ENCODE measurements around the gene SLC4A4. TPM values are rescaled to one million over a fixed set of nuclear protein-coding genes. Genes with fewer than 3 reads are reported as not detected.

Gene SLC4A4
- polyA plus RNA-seq, 1 of the 3 experiments (the other 2 are of a cell fraction), result not detected

DNA sequence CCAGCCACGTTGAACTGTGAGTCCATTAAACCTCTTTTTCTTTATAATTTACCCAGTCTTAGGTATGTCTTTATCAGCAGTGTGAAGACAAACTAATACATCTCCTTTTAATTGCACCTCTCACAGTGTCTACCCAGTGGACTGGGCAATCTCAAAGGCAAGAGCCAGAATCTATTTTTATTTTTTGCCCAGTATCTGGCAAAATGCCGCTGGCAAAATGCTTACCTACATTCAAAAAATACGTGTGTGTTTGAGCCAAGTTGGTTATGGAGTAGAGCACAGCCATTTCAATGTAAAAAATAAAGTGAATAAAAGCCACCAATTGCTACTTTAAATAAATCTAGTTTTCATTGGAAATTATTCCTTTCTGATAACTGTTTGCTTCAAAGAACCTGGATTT, 245.2 kb downstream of the SLC4A4 start:
- Histone ChIP-seq H2AFZ (ENCODE audit: low read depth) (no peak overlapping the region), H3K27ac (ENCODE audit: low read depth in 2 of 2, low read length in 1 of 2) (no peak overlapping the region), H4K20me1 (ENCODE audit: insufficient read depth) (no peaks in the 10 kb centered on the region), H3K27me3 (ENCODE audit: insufficient read depth) (no peaks in the 10 kb centered on the region), H3F3A (replicated peaks; ENCODE audit: insufficient read depth) (no peaks in the 10 kb centered on the region), H3K79me2 (ENCODE audit: insufficient read depth) (no peaks in the 10 kb centered on the region), H3K9me2 (no peaks in the 10 kb centered on the region; the same call in 1 of the 2 replicates), H3K9me3 (no peaks in the 10 kb centered on the region), H3K4me2 (no peak overlapping the region), H3K4me3 (ENCODE audit: low read depth in 2 of 2, low read length in 1 of 2) (no peak overlapping the region), H3K9ac (no peak overlapping the region), H3K4me1 (ENCODE audit: control insufficient read depth in 1 of 2, insufficient read depth in 2 of 2, low read depth in 1 of 2, low read length in 1 of 2) (no peaks in the 10 kb centered on the region), H3K36me3 (replicated peaks in 1 of 2; ENCODE audit: control insufficient read depth in 1 of 2, insufficient read depth in 2 of 2, low read length in 1 of 2) (no peaks in the 10 kb centered on the region)
- DNase-seq, result no peak
- ChIA-PET CTCF (no interaction called here), POLR2A (no interaction called here)
- 9% methylated on average over 3 of the region's 3 CpGs for whole genome bisulfite sequencing (ENCODE audit: low lambda C conversion rate)
- TF ChIP-seq CHD2 (IDR thresholded peaks at IDR 0.05; ENCODE audit: low read length, partially characterized antibody) (no peak), CTCF (IDR thresholded peaks at IDR 0.05) (no peak), FOSL2 (IDR thresholded peaks at IDR 0.05; ENCODE audit: borderline replicate concordance, low read depth) (no peak), RFX5 (IDR thresholded peaks at IDR 0.05; ENCODE audit: low read length) (no peak), MXI1 (IDR thresholded peaks at IDR 0.05; ENCODE audit: low read depth, low read length) (no peak), RXRA (IDR thresholded peaks at IDR 0.05; ENCODE audit: borderline replicate concordance, low read depth) (no peak), RCOR1 (IDR thresholded peaks at IDR 0.05; ENCODE audit: low read length) (no peak)

DNA sequence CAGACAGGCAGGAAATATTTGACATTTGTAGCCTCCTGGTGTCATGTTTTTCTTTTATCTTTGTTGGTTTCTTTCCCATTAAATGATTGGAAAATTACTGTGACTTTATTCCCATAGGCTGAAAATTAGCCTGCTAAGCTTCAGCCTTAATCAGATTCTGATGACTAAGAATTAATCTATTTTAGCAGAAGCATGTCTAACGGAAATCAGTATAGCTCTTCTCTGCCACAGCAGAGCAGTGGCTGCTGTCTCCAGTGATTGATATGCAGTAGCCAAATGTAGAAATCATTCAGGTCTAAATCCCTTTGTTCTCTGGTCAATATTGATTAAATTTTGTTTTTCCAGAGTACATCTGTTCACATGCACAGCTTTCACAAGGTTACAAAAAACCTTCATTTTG, 245.8 kb downstream of the SLC4A4 start:
- Histone ChIP-seq H4K20me1 (ENCODE audit: insufficient read depth) (no peaks in the 10 kb centered on the region), H3K4me1 (ENCODE audit: control insufficient read depth in 1 of 2, insufficient read depth in 2 of 2, low read depth in 1 of 2, low read length in 1 of 2) (no peaks in the 10 kb centered on the region), H3K27me3 (ENCODE audit: insufficient read depth) (no peaks in the 10 kb centered on the region), H3K9ac (no peak overlapping the region), H3K79me2 (ENCODE audit: insufficient read depth) (no peaks in the 10 kb centered on the region), H3K9me3 (no peaks in the 10 kb centered on the region), H3F3A (replicated peaks; ENCODE audit: insufficient read depth) (no peaks in the 10 kb centered on the region), H2AFZ (ENCODE audit: low read depth) (no peak overlapping the region), H3K4me3 (ENCODE audit: low read depth in 2 of 2, low read length in 1 of 2) (no peak overlapping the region), H3K4me2 (no peak overlapping the region), H3K9me2 (no peaks in the 10 kb centered on the region; the same call in 1 of the 2 replicates), H3K27ac (ENCODE audit: low read depth in 2 of 2, low read length in 1 of 2) (no peak overlapping the region), H3K36me3 (replicated peaks in 1 of 2; ENCODE audit: control insufficient read depth in 1 of 2, insufficient read depth in 2 of 2, low read length in 1 of 2) (no peaks in the 10 kb centered on the region)
- ChIA-PET CTCF (no interaction called here), POLR2A (no interaction called here)
- 11% methylated on average over 1 of the region's 1 CpG for WGBS (ENCODE audit: low lambda C conversion rate)
- TF ChIP-seq IRF3 (IDR thresholded peaks at IDR 0.05; ENCODE audit: low read depth, low read length) (no peak), USF2 (IDR thresholded peaks at IDR 0.05; ENCODE audit: borderline replicate concordance, low read depth, low read length) (no peak), RCOR1 (IDR thresholded peaks at IDR 0.05; ENCODE audit: low read length) (no peak), TAF1 (IDR thresholded peaks at IDR 0.05; ENCODE audit: borderline replicate concordance, low read depth, low read length) (no peak), NRF1 (IDR thresholded peaks at IDR 0.05; ENCODE audit: low read depth, low read length) (no peak), ZBTB33 (IDR thresholded peaks at IDR 0.05; ENCODE audit: borderline replicate concordance, low read depth) (no peak), MEF2A (IDR thresholded peaks at IDR 0.05; ENCODE audit: borderline replicate concordance, low read depth) (no peak), NFIC (IDR thresholded peaks at IDR 0.05; ENCODE audit: borderline replicate concordance) (no peak), MXI1 (IDR thresholded peaks at IDR 0.05; ENCODE audit: low read depth, low read length) (no peak), TCF12 (IDR thresholded peaks at IDR 0.05) (no peak), SIN3A (IDR thresholded peaks at IDR 0.05; ENCODE audit: borderline replicate concordance, low read depth, low read length) (no peak), YY1 (IDR thresholded peaks at IDR 0.05; ENCODE audit: low read depth) (no peak)
- DNase-seq, result no peak
